ENCODE measurements around the gene TSHR.

Gene TSHR

GRCh38 chr14:80979951-80980350, 24.5 kb downstream of the TSHR start:
- no peak overlapping the region for H3K4me3 ChIP-seq (ENCODE audit: low read depth, low read length)
- no peak for TF ChIP-seq CTCF (IDR thresholded peaks at IDR 0.05; ENCODE audit: low read depth, low read length)

- TF ChIP-seq CTCF (IDR thresholded peaks at IDR 0.05; ENCODE audit: low read depth, low read length), result no peak
- no peak overlapping the region for H3K4me3 ChIP-seq (ENCODE audit: low read depth, low read length)
Measured at GRCh38 chr14:80981156-80981555, 25.7 kb downstream of the TSHR start.

GRCh38 chr14:80981673-80982072, 26.3 kb downstream of the TSHR start:
- TF ChIP-seq CTCF (IDR thresholded peaks at IDR 0.05; ENCODE audit: low read depth, low read length), result no peak
- H3K4me3 ChIP-seq (ENCODE audit: low read depth, low read length), result no peak overlapping the region

GRCh38 chr14:80982711-80983110, 27.3 kb downstream of the TSHR start:
- TF ChIP-seq CTCF (IDR thresholded peaks at IDR 0.05; ENCODE audit: low read depth, low read length), result no peak
- H3K4me3 ChIP-seq (ENCODE audit: low read depth, low read length), result no peak overlapping the region

- no peak overlapping the region for H3K4me3 ChIP-seq (ENCODE audit: low read depth, low read length)
- peak; percentile 89 for TF ChIP-seq CTCF (IDR thresholded peaks at IDR 0.05; ENCODE audit: low read depth, low read length)
Measured at GRCh38 chr14:80987235-80988032, 32.0 kb downstream of the TSHR start.

- no peak for TF ChIP-seq CTCF (IDR thresholded peaks at IDR 0.05; ENCODE audit: low read depth, low read length)
- H3K4me3 ChIP-seq (ENCODE audit: low read depth, low read length), result no peak overlapping the region
Measured at GRCh38 chr14:80988192-80988591, 32.8 kb downstream of the TSHR start.

GRCh38 chr14:80988735-80989429, 33.5 kb downstream of the TSHR start:
- H3K4me3 ChIP-seq (ENCODE audit: low read depth, low read length), result no peak overlapping the region
- no peak for TF ChIP-seq CTCF (IDR thresholded peaks at IDR 0.05; ENCODE audit: low read depth, low read length)
